ENCODE results near the gene TRIM25. TPM values are rescaled to one million over a fixed set of nuclear protein-coding genes. Genes with fewer than 3 reads are reported as not detected.

The TRIM25 gene
- total RNA-seq, 1 donor from 2014 or later: 105 TPM

- Histone ChIP-seq H2AFZ (ENCODE audit: low read depth, low read length) (no peak overlapping the region), H3K36me3 (ENCODE audit: insufficient read depth, low read length) (no peaks in the 10 kb centered on the region), H3K9me3 (ENCODE audit: insufficient read depth, low read depth, low read length) (peaks cover 3% of the 10 kb centered on the region), H3K4me3 (ENCODE audit: insufficient read depth, low read depth, low read length) (no peak overlapping the region), H3K4me2 (ENCODE audit: low read length) (no peak overlapping the region), H3K9ac (ENCODE audit: low read length) (no peak overlapping the region), H3K4me1 (ENCODE audit: insufficient read depth, low read length) (no peaks in the 10 kb centered on the region), H4K20me1 (ENCODE audit: insufficient read depth, low read length) (no peaks in the 10 kb centered on the region), H3K27ac (ENCODE audit: low read depth, low read length) (no peak overlapping the region), H3K79me2 (ENCODE audit: insufficient read depth, low read length) (no peaks in the 10 kb centered on the region), H3K27me3 (ENCODE audit: insufficient read depth, low read length) (no peaks in the 10 kb centered on the region)
- Mint-ChIP-seq H3K27ac (ENCODE audit: unreplicated experiment) (no peak overlapping the region), H3K27me3 (ENCODE audit: low read depth, unreplicated experiment) (no peaks in the 10 kb centered on the region), H3K4me1 (ENCODE audit: low read depth, unreplicated experiment) (peaks cover 10% of the 10 kb centered on the region), H3K36me3 (ENCODE audit: low read depth, unreplicated experiment) (peaks cover 19% of the 10 kb centered on the region), H3K9me3 (ENCODE audit: unreplicated experiment) (peaks cover 7% of the 10 kb centered on the region), H3K4me3 (ENCODE audit: unreplicated experiment) (no peak overlapping the region)
- FAIRE-seq: no peak
- no peak for TF ChIP-seq CTCF (IDR thresholded peaks at IDR 0.05; ENCODE audit: insufficient read depth, low read depth, low read length)
- TF ChIP-seq EZH2 (IDR thresholded peaks at IDR 0.05; ENCODE audit: insufficient read depth, low read length): no peak
- DNase-seq (ENCODE audit: low read depth): no peak
These were observed 30.2 kb downstream of the TRIM25 start for GRCh38 chr17:56883616-56884015.

GRCh38 chr17:56881685-56882295 lies 32.1 kb downstream of the TRIM25 start:
- no peak overlapping the region for H3K27ac Mint-ChIP-seq (ENCODE audit: unreplicated experiment)
- TF ChIP-seq EZH2 (IDR thresholded peaks at IDR 0.05; ENCODE audit: insufficient read depth, low read length): no peak
- no peak for TF ChIP-seq CTCF (IDR thresholded peaks at IDR 0.05; ENCODE audit: insufficient read depth, low read depth, low read length)

GRCh38 chr17:56880571-56880970 lies 33.3 kb downstream of the TRIM25 start:
- Histone ChIP-seq H3K27ac (ENCODE audit: low read depth, low read length) (no peak overlapping the region), H3K9ac (ENCODE audit: low read length) (no peak overlapping the region), H3K4me2 (ENCODE audit: low read length) (no peak overlapping the region), H3K79me2 (ENCODE audit: insufficient read depth, low read length) (no peaks in the 10 kb centered on the region), H3K9me3 (ENCODE audit: insufficient read depth, low read depth, low read length) (no peaks in the 10 kb centered on the region), H3K36me3 (ENCODE audit: insufficient read depth, low read length) (no peaks in the 10 kb centered on the region), H3K4me1 (ENCODE audit: insufficient read depth, low read length) (no peaks in the 10 kb centered on the region), H4K20me1 (ENCODE audit: insufficient read depth, low read length) (no peaks in the 10 kb centered on the region), H3K4me3 (ENCODE audit: insufficient read depth, low read depth, low read length) (no peak overlapping the region), H2AFZ (ENCODE audit: low read depth, low read length) (no peak overlapping the region), H3K27me3 (ENCODE audit: insufficient read depth, low read length) (no peaks in the 10 kb centered on the region)
- DNase-seq (ENCODE audit: low read depth) (no peak), FAIRE-seq (no peak)
- Mint-ChIP-seq H3K36me3 (ENCODE audit: low read depth, unreplicated experiment) (peaks cover 2% of the 10 kb centered on the region), H3K27me3 (ENCODE audit: low read depth, unreplicated experiment) (peaks cover 2% of the 10 kb centered on the region), H3K27ac (ENCODE audit: unreplicated experiment) (no peak overlapping the region), H3K4me1 (ENCODE audit: low read depth, unreplicated experiment) (peaks cover 3% of the 10 kb centered on the region), H3K4me3 (ENCODE audit: unreplicated experiment) (no peak overlapping the region), H3K9me3 (ENCODE audit: unreplicated experiment) (no peaks in the 10 kb centered on the region)
- no peak for TF ChIP-seq CTCF (IDR thresholded peaks at IDR 0.05; ENCODE audit: insufficient read depth, low read depth, low read length)
- TF ChIP-seq EZH2 (IDR thresholded peaks at IDR 0.05; ENCODE audit: insufficient read depth, low read length): no peak

More at GRCh38 chr17:56881685-56882295, 32.1 kb downstream of the TRIM25 start:
- Mint-ChIP-seq H3K36me3 (ENCODE audit: low read depth, unreplicated experiment) (peaks cover 6% of the 10 kb centered on the region), H3K4me1 (ENCODE audit: low read depth, unreplicated experiment) (peaks cover 3% of the 10 kb centered on the region), H3K4me3 (ENCODE audit: unreplicated experiment) (no peak overlapping the region), H3K9me3 (ENCODE audit: unreplicated experiment) (no peaks in the 10 kb centered on the region), H3K27me3 (ENCODE audit: low read depth, unreplicated experiment) (peaks cover 1% of the 10 kb centered on the region)
- Histone ChIP-seq H3K27me3 (ENCODE audit: insufficient read depth, low read length) (no peaks in the 10 kb centered on the region), H3K36me3 (ENCODE audit: insufficient read depth, low read length) (no peaks in the 10 kb centered on the region), H3K79me2 (ENCODE audit: insufficient read depth, low read length) (no peaks in the 10 kb centered on the region), H3K4me3 (ENCODE audit: insufficient read depth, low read depth, low read length) (no peak overlapping the region), H3K9ac (ENCODE audit: low read length) (no peak overlapping the region), H4K20me1 (ENCODE audit: insufficient read depth, low read length) (no peaks in the 10 kb centered on the region), H3K9me3 (ENCODE audit: insufficient read depth, low read depth, low read length) (no peaks in the 10 kb centered on the region), H2AFZ (ENCODE audit: low read depth, low read length) (no peak overlapping the region), H3K27ac (ENCODE audit: low read depth, low read length) (no peak overlapping the region), H3K4me1 (ENCODE audit: insufficient read depth, low read length) (no peaks in the 10 kb centered on the region), H3K4me2 (ENCODE audit: low read length) (no peak overlapping the region)
- no peak for FAIRE-seq
- DNase-seq (ENCODE audit: low read depth): no peak

All from astrocyte (in vitro differentiated cells and primary cell).